Sigmoid colon (tissue), 7 donors: ENCODE results near the gene KRT16. TPM values are rescaled to one million over a fixed set of nuclear protein-coding genes. Genes with fewer than 3 reads are reported as not detected.
"Not testable (repeated sequence)": the region's sequence is repeated elsewhere in the genome, so short reads cannot be mapped to it uniquely, and the experiment has no call there.

ENCODE experiments used
- DNase-seq: peaks from one replicate; pipeline ENCODE4 v3.0.0-alpha.2; 2019
- H3K27ac ChIP-seq, 4 donors: fragments of 200-600 bp; sonication (generic); one replicate each; pipeline ENCODE4 v1.5.1; 2016 to 2019; ENCODE audit warnings: mild to moderate bottlenecking in 1 of 4
- H3K27me3 ChIP-seq, 3 donors: fragments of 200-600 bp; sonication (generic); one replicate each; pipeline ENCODE4 v1.5.1; 2019; ENCODE audit warnings: mild to moderate bottlenecking in 1 of 3
- H3K36me3 ChIP-seq, 4 donors: fragments of 200-600 bp; sonication (generic); one replicate each; pipeline ENCODE4 v1.5.1; 2016 to 2019
- H3K4me1 ChIP-seq, 4 donors: fragments of 200-600 bp; sonication (generic); one replicate each; pipeline ENCODE4 v1.5.1; 2017 to 2019
- H3K4me3 ChIP-seq, 4 donors: fragments of 200-600 bp; sonication (generic); one replicate each; pipeline ENCODE4 v1.5.1; 2017 to 2019; ENCODE audit warnings: mild to moderate bottlenecking in 2 of 4, moderate library complexity in 1 of 4
- H3K9me3 ChIP-seq, 4 donors: fragments of 200-600 bp in 3 of 4; sonication (generic) in 3 of 4; one replicate each; pipeline versions ENCODE4 v1.5.1 to v1.6.1; 2013 to 2019
- CTCF ChIP-seq, 4 experiments: fragments of 450-650 bp in 3 of 4; fragments of 200-600 bp in 1 of 4; IDR thresholded peaks; one replicate each; pipeline ENCODE4 v1.5.1; 2016 to 2019; ENCODE audit warnings: antibody characterized with exemption in 4 of 4, mild to moderate bottlenecking in 3 of 4, moderate library complexity in 2 of 4
- EP300 ChIP-seq, 4 donors: sonication (generic); formaldehyde crosslinking; IDR thresholded peaks; one replicate each; pipeline ENCODE4 v1.6.1; 2017; ENCODE audit warnings: antibody characterized with exemption in 4 of 4
- POLR2A ChIP-seq, 2 donors: fragments of 450-650 bp; IDR thresholded peaks; one replicate each; pipeline ENCODE4 v1.6.1; 2016; ENCODE audit warnings: antibody characterized with exemption in 2 of 2, mild to moderate bottlenecking in 2 of 2, moderate library complexity in 2 of 2
- POLR2AphosphoS5 ChIP-seq, 4 donors: sonication (generic); formaldehyde crosslinking; IDR thresholded peaks; one replicate each; pipeline ENCODE4 v1.6.1; 2017; ENCODE audit warnings: antibody characterized with exemption in 4 of 4
- WGBS, 2 donors: extraction: QIAGEN DNeasy Blood & Tissue Kit; methylation state at CpG; one replicate each; pipeline ENCODE4 v1.1.7; 2013; 5-methylcytosine and 5-hydroxymethylcytosine counted together
- intact Hi-C: fragments of 100-400 bp; cut with DNase I; formaldehyde crosslinking; loops from one replicate; pipeline ENCODE4 v1.15.1; 2023
- polyA plus RNA-seq, 3 donors: library from polyadenylated mRNA; stranded (reverse); fragments of 200-250 nt; gene quantifications; one replicate each; pipeline ENCODE4 v1.2.3, GENCODE V29; 2013
- total RNA-seq, 4 donors: library from RNA; depleted of rRNA; stranded (reverse); fragments of >200 nt; gene quantifications; one replicate each; pipeline ENCODE4 v1.1.0, GENCODE V29; 2016
- donor health status: healthy with polysubstance abuse.
- donor health status: Bipolar disorder and iron deficiency.
- donor health status: healthy.

KRT16 gene
- total and polyA plus RNA-seq, 7 donors: 0.09 to 0.83 (median 0.60) TPM; not detected in 4

DNA sequence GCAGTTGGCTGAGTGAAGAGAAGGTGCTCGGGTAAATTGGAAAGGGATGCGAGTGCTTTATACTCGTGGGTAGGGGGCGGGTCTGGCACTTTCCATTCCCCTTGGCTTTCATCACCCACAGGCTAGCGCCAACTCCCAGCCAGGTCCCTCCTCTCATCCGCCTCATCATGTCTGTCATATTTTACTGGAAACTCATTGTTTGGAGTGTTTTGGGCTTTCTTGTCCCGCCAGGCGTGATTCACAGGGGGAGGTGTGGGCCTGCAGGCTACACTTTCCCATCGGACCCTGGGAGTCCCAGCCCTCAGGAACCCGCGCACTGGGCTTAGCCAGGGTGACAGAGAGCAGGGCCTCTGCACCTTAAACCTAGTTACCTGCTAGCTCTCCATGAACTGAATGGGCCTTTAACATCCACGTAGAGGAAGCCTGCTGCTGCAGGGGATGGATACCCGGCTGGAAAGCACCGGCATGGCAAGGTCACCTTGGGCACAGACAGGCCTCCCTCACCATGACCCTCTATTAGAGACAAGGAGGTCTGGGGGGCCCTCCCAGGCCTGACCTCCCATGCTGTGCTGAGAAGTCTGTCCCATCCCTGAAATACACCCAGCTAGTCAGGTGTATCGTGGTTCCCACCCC lies 25.6 kb downstream of the KRT16 start, which contains the start of gene KRT14:
KRT14 (minus strand) TSS at position 33 of the 633 bp plus-strand sequence. CDS start 61 bp downstream, outside the sequence.
- no peak within 1 kb of the TSS for H3K4me3 ChIP-seq
- no peak within 1 kb of the TSS for H3K27ac ChIP-seq
- no peaks in the 10 kb centered on the region for H3K27me3 ChIP-seq
- H3K36me3 ChIP-seq: no peaks in the 10 kb centered on the region
- TF ChIP-seq CTCF (IDR thresholded peaks at IDR 0.05) (no peak), POLR2A (IDR thresholded peaks at IDR 0.05) (no peak), POLR2AphosphoS5 (IDR thresholded peaks at IDR 0.05) (no peak)
- DNase-seq: no peak
- intact Hi-C loops: no loop called here
- WGBS, 2 donors: 86 to 92% methylated on average over 15 of the region's 15 CpGs
- H3K4me1 ChIP-seq: no peaks in the 10 kb centered on the region
- H3K9me3 ChIP-seq: no peaks in the 10 kb centered on the region

DNA sequence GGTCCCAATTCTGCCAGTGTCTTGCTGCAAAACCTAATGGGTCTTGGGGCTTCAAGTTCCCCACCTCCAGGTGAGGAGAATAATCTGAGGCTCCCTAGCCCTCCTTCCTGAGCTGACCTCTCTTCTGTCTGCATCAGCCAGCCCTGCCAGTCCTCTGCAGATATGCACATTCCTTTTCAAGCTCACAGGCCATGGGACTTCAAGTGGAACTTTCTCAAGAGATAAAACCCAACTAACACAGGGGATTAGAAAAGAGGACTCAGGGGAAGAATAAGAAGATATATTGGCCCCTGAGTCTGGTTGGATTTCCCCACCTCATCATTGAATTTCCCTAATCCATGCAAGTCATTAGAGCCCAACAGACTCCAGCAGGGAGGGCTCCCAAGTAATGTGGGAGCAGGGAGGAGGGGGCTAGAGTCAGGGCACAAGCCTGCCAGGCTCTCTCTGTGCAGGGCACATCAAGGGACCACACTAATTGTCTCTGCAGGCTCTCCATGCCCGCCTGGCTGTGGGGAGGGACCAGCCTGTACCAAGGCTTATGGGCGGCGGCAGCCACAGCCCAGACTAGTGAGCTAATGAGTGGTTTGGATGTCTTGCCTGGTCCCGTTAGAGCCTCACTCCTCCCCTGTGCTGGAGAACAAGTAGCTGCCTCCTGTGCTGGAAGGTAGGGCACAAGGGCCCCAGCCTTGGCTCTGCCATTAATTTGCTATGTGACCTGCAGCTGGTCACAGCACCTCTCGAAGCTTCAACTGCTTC lies 27.1 kb downstream of the KRT16 start:
- no peak for TF ChIP-seq CTCF (IDR thresholded peaks at IDR 0.05)
- no peak for TF ChIP-seq EP300 (IDR thresholded peaks at IDR 0.05)
- TF ChIP-seq POLR2A (IDR thresholded peaks at IDR 0.05): no peak
- no peak for TF ChIP-seq POLR2AphosphoS5 (IDR thresholded peaks at IDR 0.05)
- no peak overlapping the region for H3K27ac ChIP-seq
- no peaks in the 10 kb centered on the region for H3K36me3 ChIP-seq
- WGBS, 2 donors: 67 to 80% methylated on average over 5 of the region's 5 CpGs
- H3K4me1 ChIP-seq: no peaks in the 10 kb centered on the region
- intact Hi-C loops: no loop called here
- DNase-seq: no peak
- H3K27me3 ChIP-seq: no peaks in the 10 kb centered on the region
- no peaks in the 10 kb centered on the region for H3K9me3 ChIP-seq
- no peak overlapping the region for H3K4me3 ChIP-seq

DNA sequence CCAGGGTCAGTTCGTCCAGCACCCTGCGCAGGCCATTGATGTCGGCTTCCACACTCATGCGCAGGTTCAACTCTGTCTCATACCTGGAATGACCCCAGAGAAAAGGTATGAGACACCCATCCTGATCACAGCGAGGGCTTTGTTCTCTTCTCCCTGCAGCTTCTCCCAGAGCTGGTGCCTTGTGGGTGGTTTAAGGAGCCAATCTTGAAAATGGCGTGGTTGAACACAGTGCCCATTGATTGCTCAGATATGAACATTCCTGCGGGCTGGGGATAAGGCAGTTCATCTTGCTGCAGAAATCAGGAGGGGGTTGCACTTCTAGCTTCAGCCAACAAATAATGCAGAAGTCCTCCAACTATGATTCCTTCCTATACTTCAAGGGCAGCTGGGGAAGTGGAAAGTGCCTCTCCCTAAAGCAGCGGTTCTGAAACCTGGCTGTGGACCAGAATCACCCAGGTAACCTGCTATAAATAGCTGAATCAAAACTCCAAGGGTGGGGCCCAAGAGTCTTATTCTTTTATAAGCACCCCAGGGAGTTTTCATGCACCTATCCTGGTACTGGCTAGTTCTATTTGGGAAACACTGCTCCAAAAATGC lies 28.1 kb downstream of the KRT16 start:
- H3K27me3 ChIP-seq, H3K9me3 ChIP-seq, H3K36me3 ChIP-seq, intact Hi-C loops, H3K4me1 ChIP-seq, DNase-seq, H3K4me3 ChIP-seq, H3K27ac ChIP-seq: not testable (repeated sequence)
- 80 to 85% methylated on average over 8 of the region's 8 CpGs for WGBS, 2 donors

- no peak for DNase-seq
- no peak overlapping the region for H3K4me3 ChIP-seq
- WGBS, 2 donors: 42 to 77% methylated on average over 33 of the region's 33 CpGs
- TF ChIP-seq EP300 (IDR thresholded peaks at IDR 0.05) (no peak), POLR2A (IDR thresholded peaks at IDR 0.05) (no peak), CTCF (IDR thresholded peaks at IDR 0.05) (no peak), POLR2AphosphoS5 (IDR thresholded peaks at IDR 0.05) (no peak)
- no peaks in the 10 kb centered on the region for H3K9me3 ChIP-seq
- H3K36me3 ChIP-seq: no peaks in the 10 kb centered on the region
- no peaks in the 10 kb centered on the region for H3K4me1 ChIP-seq
- no peak overlapping the region for H3K27ac ChIP-seq
- H3K27me3 ChIP-seq: no peaks in the 10 kb centered on the region
- intact Hi-C loops: no loop called here
These were observed 29.1 kb downstream of the KRT16 start for GRCh38 chr17:41583137-41584127.

DNA sequence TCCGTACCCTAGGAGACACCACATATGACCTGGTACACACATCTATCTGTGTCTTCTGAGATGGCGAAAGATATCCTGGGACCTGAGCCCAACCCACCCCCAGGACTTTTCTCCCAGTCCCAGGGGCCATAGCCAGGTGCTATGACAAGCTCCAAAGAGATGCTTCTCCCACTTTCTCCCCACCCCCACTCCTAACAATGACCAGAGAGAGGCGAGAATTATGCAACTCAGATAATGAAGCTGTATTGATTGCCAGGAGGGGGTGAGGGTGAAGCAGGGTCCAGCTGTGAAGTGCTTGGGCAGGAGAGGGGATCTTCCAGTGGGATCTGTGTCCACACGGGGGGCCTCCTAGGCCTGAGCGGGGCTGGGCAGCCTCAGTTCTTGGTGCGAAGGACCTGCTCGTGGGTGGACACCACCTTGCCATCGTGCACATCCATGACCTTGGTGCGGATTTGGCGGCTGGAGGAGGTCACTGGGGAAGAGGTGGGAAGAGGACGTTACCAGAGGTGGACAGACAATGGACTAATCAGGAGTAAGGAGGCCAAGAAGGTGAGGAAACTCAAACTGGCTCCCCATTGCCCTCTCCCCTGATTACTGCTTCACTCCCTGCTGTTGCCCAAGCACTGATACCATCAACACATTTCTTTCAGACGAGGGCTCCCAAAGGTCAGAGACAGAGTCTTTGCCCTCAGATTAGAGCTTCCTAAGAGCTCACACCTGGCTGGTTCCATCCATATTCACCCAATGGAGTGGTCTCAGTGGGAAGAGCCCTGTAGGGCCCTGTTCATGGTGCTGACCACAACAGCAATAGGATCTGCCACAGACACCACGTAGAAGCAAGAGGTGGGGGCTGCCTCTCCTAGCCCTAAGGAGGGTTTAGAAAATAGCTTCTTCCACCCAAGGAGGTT lies 30.3 kb downstream of the KRT16 start:
- H3K27ac ChIP-seq, H3K9me3 ChIP-seq, H3K4me3 ChIP-seq, DNase-seq, H3K4me1 ChIP-seq, intact Hi-C loops, H3K36me3 ChIP-seq, H3K27me3 ChIP-seq: not testable (repeated sequence)
- WGBS, 2 donors: 89% methylated on average over 13 of the region's 13 CpGs
